Measurements from ENCODE around the gene GNB1L.

The GNB1L gene

GRCh38 chr22:19737846-19738663 is 116.6 kb downstream of the GNB1L start:
- Histone ChIP-seq H2BK5ac (ENCODE audit: low read depth, low read length, poor library complexity) (no peak overlapping the region), H4K12ac (ENCODE audit: low read depth, low read length) (no peak overlapping the region), H3K9ac (ENCODE audit: low read length) (no peak overlapping the region), H3K27me3 (ENCODE audit: insufficient read depth, low read length) (no peaks in the 10 kb centered on the region), H4K91ac (ENCODE audit: low read depth, low read length) (no peak overlapping the region), H3K36me3 (ENCODE audit: control insufficient read depth in 1 of 2, insufficient read depth in 2 of 2, low read length in 2 of 2) (no peaks in the 10 kb centered on the region), H3K18ac (ENCODE audit: low read length) (no peak overlapping the region), H3K4me1 (ENCODE audit: control insufficient read depth in 1 of 2, insufficient read depth in 2 of 2, low read length in 2 of 2) (no peaks in the 10 kb centered on the region), H4K8ac (ENCODE audit: low read depth, low read length) (no peak overlapping the region), H3K79me2 (ENCODE audit: control insufficient read depth, insufficient read depth, low read length, poor library complexity) (no peaks in the 10 kb centered on the region), H2BK12ac (ENCODE audit: low read length) (no peak overlapping the region), H3K14ac (ENCODE audit: low read length) (no peak overlapping the region), H3K4ac (ENCODE audit: low read depth, low read length) (no peak overlapping the region), H2AK5ac (ENCODE audit: low read length) (no peak overlapping the region), H3K79me1 (ENCODE audit: low read length) (no peaks in the 10 kb centered on the region), H3K4me2 (ENCODE audit: low read length) (no peak overlapping the region), H2AFZ (ENCODE audit: insufficient read depth, low read length, poor library complexity) (no peak overlapping the region), H3K23ac (ENCODE audit: low read length) (no peak overlapping the region), H3K4me3 (ENCODE audit: low read depth, low read length) (no peak overlapping the region), H3K27ac (ENCODE audit: low read depth, low read length) (no peak overlapping the region), H2BK120ac (ENCODE audit: insufficient read depth, low read length, poor library complexity) (no peak overlapping the region), H3K9me3 (ENCODE audit: insufficient read depth, low read depth, low read length) (peaks cover 6% of the 10 kb centered on the region)
- no peak for DNase-seq
- no CpG with 5 or more reads among the region's 17 CpGs for WGBS (ENCODE audit: extremely low coverage, insufficient coverage, insufficient read length)

DNA sequence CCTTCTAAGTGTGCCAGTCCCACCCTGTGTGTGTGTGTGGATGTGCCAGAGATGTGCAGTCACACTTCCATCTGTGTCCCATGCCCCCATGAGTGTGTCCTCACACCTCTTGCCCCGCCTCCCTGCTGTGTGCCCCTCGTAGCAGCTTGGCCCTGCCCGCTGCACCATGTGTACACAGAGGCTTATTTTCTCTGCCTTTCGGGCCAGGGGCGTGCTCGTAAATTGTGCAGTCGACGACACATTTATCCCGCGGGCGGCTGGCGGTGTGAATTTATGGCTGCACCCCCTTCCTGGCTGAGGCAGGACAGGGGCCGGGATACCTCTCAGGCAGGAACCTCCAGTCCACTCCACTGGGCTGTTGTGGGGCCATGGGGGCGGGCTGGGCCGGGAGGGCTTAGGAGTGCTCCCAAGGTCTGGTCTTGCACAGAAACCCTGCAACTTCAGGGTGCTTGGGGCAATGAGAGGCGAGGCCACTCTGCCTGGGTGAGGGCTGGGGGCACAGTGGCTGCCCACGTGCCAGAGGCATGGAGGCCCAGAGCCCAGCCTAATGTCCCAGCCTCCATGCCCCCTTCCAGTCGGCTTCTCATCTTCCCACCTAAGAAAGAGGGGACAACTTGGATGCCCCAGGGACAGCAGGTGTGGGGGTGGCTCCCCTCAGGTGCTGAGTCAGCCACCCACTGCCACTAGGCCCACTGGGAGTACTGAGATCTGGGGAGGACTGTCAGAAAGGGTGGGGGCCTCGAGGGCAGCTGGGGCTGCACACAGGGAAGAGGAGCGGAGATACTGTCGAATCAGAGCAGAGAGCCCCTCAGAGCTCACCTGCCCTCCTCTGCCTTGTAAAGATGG is 118.8 kb downstream of the GNB1L start:
- Histone ChIP-seq H4K8ac (ENCODE audit: low read depth, low read length) (no peak overlapping the region), H3K79me1 (ENCODE audit: low read length) (no peaks in the 10 kb centered on the region), H3K14ac (ENCODE audit: low read length) (no peak overlapping the region), H2AK5ac (ENCODE audit: low read length) (no peak overlapping the region), H2BK5ac (ENCODE audit: low read depth, low read length, poor library complexity) (no peak overlapping the region), H3K79me2 (ENCODE audit: control insufficient read depth, insufficient read depth, low read length, poor library complexity) (no peaks in the 10 kb centered on the region), H2BK120ac (ENCODE audit: insufficient read depth, low read length, poor library complexity) (no peak overlapping the region), H2BK12ac (ENCODE audit: low read length) (no peak overlapping the region), H3K9me3 (ENCODE audit: insufficient read depth, low read depth, low read length) (peaks cover 4% of the 10 kb centered on the region), H3K4ac (ENCODE audit: low read depth, low read length) (no peak overlapping the region), H2AFZ (ENCODE audit: insufficient read depth, low read length, poor library complexity) (no peak overlapping the region), H3K27ac (ENCODE audit: low read depth, low read length) (no peak overlapping the region), H3K4me3 (ENCODE audit: low read depth, low read length) (no peak overlapping the region), H3K18ac (ENCODE audit: low read length) (no peak overlapping the region), H3K9ac (ENCODE audit: low read length) (no peak overlapping the region), H4K91ac (ENCODE audit: low read depth, low read length) (no peak overlapping the region), H3K36me3 (ENCODE audit: control insufficient read depth in 1 of 2, insufficient read depth in 2 of 2, low read length in 2 of 2) (no peaks in the 10 kb centered on the region), H3K4me1 (ENCODE audit: control insufficient read depth in 1 of 2, insufficient read depth in 2 of 2, low read length in 2 of 2) (peaks cover 2 to 3% of the 10 kb centered on the region in 2 experiments), H4K12ac (ENCODE audit: low read depth, low read length) (no peak overlapping the region), H3K4me2 (ENCODE audit: low read length) (no peak overlapping the region), H3K27me3 (ENCODE audit: insufficient read depth, low read length) (no peaks in the 10 kb centered on the region), H3K23ac (ENCODE audit: low read length) (no peak overlapping the region)
- no peak for DNase-seq
- WGBS (ENCODE audit: extremely low coverage, insufficient coverage, insufficient read length), result no CpG with 5 or more reads among the region's 21 CpGs

- Histone ChIP-seq H3K9me3 (ENCODE audit: insufficient read depth, low read depth, low read length) (peaks cover 4% of the 10 kb centered on the region), H4K12ac (ENCODE audit: low read depth, low read length) (no peak overlapping the region), H3K4me3 (ENCODE audit: low read depth, low read length) (no peak overlapping the region), H2BK5ac (ENCODE audit: low read depth, low read length, poor library complexity) (no peak overlapping the region), H3K27ac (ENCODE audit: low read depth, low read length) (no peak overlapping the region), H3K79me2 (ENCODE audit: control insufficient read depth, insufficient read depth, low read length, poor library complexity) (no peaks in the 10 kb centered on the region), H3K4me2 (ENCODE audit: low read length) (no peak overlapping the region), H4K91ac (ENCODE audit: low read depth, low read length) (no peak overlapping the region), H3K9ac (ENCODE audit: low read length) (no peak overlapping the region), H2AFZ (ENCODE audit: insufficient read depth, low read length, poor library complexity) (no peak overlapping the region), H3K18ac (ENCODE audit: low read length) (no peak overlapping the region), H3K14ac (ENCODE audit: low read length) (no peak overlapping the region), H2BK12ac (ENCODE audit: low read length) (no peak overlapping the region), H3K79me1 (ENCODE audit: low read length) (no peaks in the 10 kb centered on the region), H4K8ac (ENCODE audit: low read depth, low read length) (no peak overlapping the region), H3K4me1 (ENCODE audit: control insufficient read depth in 1 of 2, insufficient read depth in 2 of 2, low read length in 2 of 2) (peaks cover 4 to 6% of the 10 kb centered on the region in 2 experiments), H3K36me3 (ENCODE audit: control insufficient read depth in 1 of 2, insufficient read depth in 2 of 2, low read length in 2 of 2) (no peaks in the 10 kb centered on the region), H3K4ac (ENCODE audit: low read depth, low read length) (no peak overlapping the region), H3K23ac (ENCODE audit: low read length) (no peak overlapping the region), H3K27me3 (ENCODE audit: insufficient read depth, low read length) (no peaks in the 10 kb centered on the region), H2AK5ac (ENCODE audit: low read length) (no peak overlapping the region), H2BK120ac (ENCODE audit: insufficient read depth, low read length, poor library complexity) (no peak overlapping the region)
- no peak for DNase-seq
- WGBS (ENCODE audit: extremely low coverage, insufficient coverage, insufficient read length), result no CpG with 5 or more reads among the region's 5 CpGs
These were observed 119.8 kb downstream of the GNB1L start for GRCh38 chr22:19734837-19735382.

GRCh38 chr22:19734163-19734562 is 120.5 kb downstream of the GNB1L start:
- no peak overlapping the region for H2BK120ac ChIP-seq (ENCODE audit: insufficient read depth, low read length, poor library complexity)
- no peak overlapping the region for H2AK5ac ChIP-seq (ENCODE audit: low read length)
- H3K4me3 ChIP-seq (ENCODE audit: low read depth, low read length), result no peak overlapping the region
- H3K9ac ChIP-seq (ENCODE audit: low read length), result no peak overlapping the region
- no peak overlapping the region for H3K4ac ChIP-seq (ENCODE audit: low read depth, low read length)
- no peak overlapping the region for H3K14ac ChIP-seq (ENCODE audit: low read length)
- no CpG with 5 or more reads among the region's 7 CpGs for WGBS (ENCODE audit: extremely low coverage, insufficient coverage, insufficient read length)
- H3K27me3 ChIP-seq (ENCODE audit: insufficient read depth, low read length), result no peaks in the 10 kb centered on the region
- H3K9me3 ChIP-seq (ENCODE audit: insufficient read depth, low read depth, low read length), result peaks cover 4% of the 10 kb centered on the region
- H3K79me2 ChIP-seq (ENCODE audit: control insufficient read depth, insufficient read depth, low read length, poor library complexity), result no peaks in the 10 kb centered on the region
- no peak overlapping the region for H4K12ac ChIP-seq (ENCODE audit: low read depth, low read length)
- H3K27ac ChIP-seq (ENCODE audit: low read depth, low read length), result no peak overlapping the region
- H2BK5ac ChIP-seq (ENCODE audit: low read depth, low read length, poor library complexity), result no peak overlapping the region
- no peaks in the 10 kb centered on the region for H3K79me1 ChIP-seq (ENCODE audit: low read length)
- H3K23ac ChIP-seq (ENCODE audit: low read length), result no peak overlapping the region
- DNase-seq, result no peak
- no peak overlapping the region for H4K8ac ChIP-seq (ENCODE audit: low read depth, low read length)
- H2AFZ ChIP-seq (ENCODE audit: insufficient read depth, low read length, poor library complexity), result no peak overlapping the region
- peaks cover 4 to 6% of the 10 kb centered on the region in 2 experiments for H3K4me1 ChIP-seq (ENCODE audit: control insufficient read depth in 1 of 2, insufficient read depth in 2 of 2, low read length in 2 of 2)
- H3K4me2 ChIP-seq (ENCODE audit: low read length), result no peak overlapping the region
- H2BK12ac ChIP-seq (ENCODE audit: low read length), result no peak overlapping the region
- H3K18ac ChIP-seq (ENCODE audit: low read length), result no peak overlapping the region
- H4K91ac ChIP-seq (ENCODE audit: low read depth, low read length), result no peak overlapping the region
- no peaks in the 10 kb centered on the region for H3K36me3 ChIP-seq (ENCODE audit: control insufficient read depth in 1 of 2, insufficient read depth in 2 of 2, low read length in 2 of 2)

All from trophoblast cell (in vitro differentiated cells and primary cell).